GM10266 (cell line): ENCODE results near the gene FOXP1.

ENCODE experiments used
- DNase-seq: peaks from one replicate; pipeline ENCODE4 v3.0.0; 2012; ENCODE audit errors: extremely low spot score
- CTCF ChIP-seq: IDR thresholded peaks from 2 replicates; pipeline ENCODE4 v1.5.1; 2012; ENCODE audit warnings: mild to moderate bottlenecking, low read depth; ENCODE audit not compliant: control insufficient read depth, insufficient read depth; ENCODE audit errors: missing control alignments

FOXP1 gene

GRCh38 chr3:71175691-71176365 lies 407.7 kb downstream of the FOXP1 start:
- no peak for DNase-seq
- no peak for TF ChIP-seq CTCF

GRCh38 chr3:71172951-71173350 lies 410.6 kb downstream of the FOXP1 start:
- DNase-seq: no peak
- TF ChIP-seq CTCF: no peak

GRCh38 chr3:71172189-71172588 lies 411.3 kb downstream of the FOXP1 start:
- TF ChIP-seq CTCF: no peak

GRCh38 chr3:71171247-71171646 lies 412.3 kb downstream of the FOXP1 start:
- TF ChIP-seq CTCF: no peak
- DNase-seq: no peak

More at GRCh38 chr3:71172189-71172588, 411.3 kb downstream of the FOXP1 start:
- DNase-seq: no peak

- no peak for TF ChIP-seq CTCF
- no peak for DNase-seq
These were observed 414.6 kb downstream of the FOXP1 start for GRCh38 chr3:71168880-71169411.

- DNase-seq: no peak
- no peak for TF ChIP-seq CTCF
These were observed 415.3 kb downstream of the FOXP1 start for GRCh38 chr3:71168121-71168721.
